GM18909 (cell line): ENCODE data around the gene ELMO1.

Source experiments
- ATAC-seq: cut with Tn5 transposase; IDR thresholded peaks from one replicate; pipeline ENCODE4 v1.9.1; 2021; ENCODE audit warnings: mild to moderate bottlenecking; ENCODE audit not compliant: unreplicated experiment, poor library complexity

ELMO1 gene

GRCh38 chr7:36919738-36920137, 528.9 kb downstream of the ELMO1 start:
- no peak for ATAC-seq

GRCh38 chr7:36918591-36918990, 530.1 kb downstream of the ELMO1 start:
- ATAC-seq, result no peak

GRCh38 chr7:36916619-36917018, 532.0 kb downstream of the ELMO1 start:
- no peak for ATAC-seq

GRCh38 chr7:36916116-36916515, 532.5 kb downstream of the ELMO1 start:
- no peak for ATAC-seq

GRCh38 chr7:36911788-36912187, 536.9 kb downstream of the ELMO1 start:
- ATAC-seq, result no peak

- no peak for ATAC-seq
Measured at GRCh38 chr7:36910859-36911258, 537.8 kb downstream of the ELMO1 start.

- no peak for ATAC-seq
Measured at GRCh38 chr7:36910401-36910800, 538.3 kb downstream of the ELMO1 start.

- ATAC-seq, result no peak
Measured at GRCh38 chr7:36906956-36907635, 541.6 kb downstream of the ELMO1 start.

- no peak for ATAC-seq
Measured at GRCh38 chr7:36906448-36906847, 542.2 kb downstream of the ELMO1 start.

- ATAC-seq, result no peak
Measured at GRCh38 chr7:36905841-36906240, 542.8 kb downstream of the ELMO1 start.

- no peak for ATAC-seq
Measured at GRCh38 chr7:36904802-36905201, 543.9 kb downstream of the ELMO1 start.

- ATAC-seq, result no peak
Measured at GRCh38 chr7:36904101-36904500, 544.6 kb downstream of the ELMO1 start.

- no peak for ATAC-seq
Measured at GRCh38 chr7:36900988-36901710, 547.5 kb downstream of the ELMO1 start.

GRCh38 chr7:36898186-36898585, 550.5 kb downstream of the ELMO1 start:
- ATAC-seq, result no peak

GRCh38 chr7:36896956-36897590, 551.6 kb downstream of the ELMO1 start:
- ATAC-seq, result no peak

GRCh38 chr7:36896418-36896817, 552.2 kb downstream of the ELMO1 start:
- no peak for ATAC-seq

- no peak for ATAC-seq
Measured at GRCh38 chr7:36895192-36895591, 553.5 kb downstream of the ELMO1 start.

GRCh38 chr7:36894190-36894589, 554.5 kb downstream of the ELMO1 start:
- no peak for ATAC-seq

- no peak for ATAC-seq
Measured at GRCh38 chr7:36889182-36889581, 559.5 kb downstream of the ELMO1 start.

- no peak for ATAC-seq
Measured at GRCh38 chr7:36887969-36888368, 560.7 kb downstream of the ELMO1 start.

GRCh38 chr7:36887233-36887632, 561.4 kb downstream of the ELMO1 start:
- ATAC-seq, result no peak

- no peak for ATAC-seq
Measured at GRCh38 chr7:36884910-36885309, 563.8 kb downstream of the ELMO1 start.
